DMS53 treated with DMSO at 0.1 percent for 48 hours (cell line): ENCODE results near the gene ENDOV.

Experiments used
- DNase-seq: peaks from one replicate; lab custom pipeline; 2025; ENCODE audit not compliant: unreplicated experiment; lab: John Stamatoyannopoulos, UW

ENDOV gene

DNA sequence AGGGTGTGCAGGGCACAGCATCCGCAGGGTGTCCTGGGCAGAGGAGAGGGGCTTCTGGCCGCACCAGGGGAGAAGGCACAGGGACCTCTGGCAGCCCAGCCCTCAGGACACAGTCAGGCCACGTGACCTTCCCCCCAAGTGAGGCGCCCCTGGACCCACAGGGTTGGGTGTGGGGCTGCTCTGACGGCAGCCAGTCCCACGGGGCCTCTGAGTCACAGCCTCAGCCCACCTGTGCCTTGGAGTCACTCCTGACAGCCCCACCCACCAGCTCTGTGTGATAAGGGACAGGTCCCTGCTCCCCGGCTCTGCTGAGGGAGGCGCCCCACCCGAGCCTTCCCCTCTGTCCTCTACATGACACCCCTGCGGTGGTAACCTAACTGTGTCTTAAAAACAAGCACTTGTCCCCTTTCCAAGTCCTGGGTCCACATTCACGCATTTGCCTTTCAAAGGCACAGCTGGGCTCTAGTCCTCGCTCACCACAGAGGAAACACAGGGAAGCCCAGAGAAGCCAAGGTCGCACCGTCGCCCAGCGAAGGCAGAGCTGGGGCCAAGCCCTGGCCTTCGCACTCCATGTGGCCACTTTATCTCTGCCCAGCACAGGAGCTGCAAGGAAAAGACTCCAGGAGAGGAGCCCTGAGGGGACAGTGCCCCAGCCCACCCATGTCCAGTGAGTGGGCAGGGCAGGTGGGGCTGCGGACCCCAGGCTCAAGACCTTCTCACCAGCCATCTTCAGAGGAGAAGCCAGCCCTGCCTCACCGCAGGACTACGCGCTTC lies 66.5 kb downstream of the ENDOV start:
- DNase-seq, result no peak

DNA sequence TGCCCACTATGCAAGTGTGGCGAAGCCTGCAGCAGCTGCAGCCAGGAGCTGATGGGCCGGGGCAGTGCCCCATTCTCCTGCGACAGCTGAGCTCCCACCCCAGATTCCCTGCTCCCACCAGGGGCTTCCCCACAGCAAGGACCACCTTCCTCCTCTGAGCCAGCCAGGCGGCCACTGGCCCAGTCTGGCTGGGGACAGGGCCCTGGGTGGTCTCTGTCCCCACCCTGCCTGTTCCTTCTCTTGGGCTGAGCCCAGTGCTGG lies 67.0 kb downstream of the ENDOV start:
- DNase-seq, result no peak

DNA sequence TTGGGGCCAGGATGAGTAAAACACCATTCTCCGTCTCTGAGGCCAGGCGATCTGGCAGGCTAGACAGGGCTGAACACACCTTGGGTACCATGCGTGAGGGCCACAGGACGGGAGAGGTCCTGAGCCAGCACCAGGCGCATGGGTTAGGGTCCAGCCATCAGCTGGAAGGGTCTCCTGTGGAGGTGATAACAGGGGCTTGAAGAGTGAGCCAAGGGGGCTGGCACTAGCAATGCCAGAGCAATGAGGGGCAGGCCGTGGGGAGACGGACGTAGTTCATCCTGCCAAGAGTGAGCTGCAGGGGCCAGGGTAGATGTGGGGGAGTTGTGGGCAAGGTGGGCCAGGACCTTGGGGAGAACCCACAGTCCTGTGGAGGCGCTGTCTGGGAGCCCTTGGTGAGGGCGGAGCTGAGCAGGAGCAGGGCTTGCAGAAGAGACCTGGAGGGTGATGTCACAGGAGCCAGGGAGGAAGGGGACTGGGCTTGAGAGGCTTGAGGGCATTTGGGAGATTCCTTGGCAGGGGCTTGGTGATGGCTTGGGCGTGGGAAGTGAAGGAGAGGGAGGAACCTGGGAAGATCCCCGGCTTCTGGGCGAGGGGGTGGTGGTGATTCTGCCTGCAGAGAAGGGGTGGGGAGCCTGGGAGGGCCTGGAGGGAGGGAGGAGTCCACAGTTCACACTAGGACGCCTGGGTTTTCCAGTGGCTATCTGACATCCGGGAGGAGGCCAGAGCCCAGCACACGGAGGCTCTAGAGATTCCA lies 67.8 kb downstream of the ENDOV start:
- DNase-seq, result no peak

- DNase-seq, result no peak
These were observed 70.9 kb downstream of the ENDOV start for GRCh38 chr17:80485846-80486245.

- no peak for DNase-seq
These were observed 71.7 kb downstream of the ENDOV start for GRCh38 chr17:80486692-80487091.

GRCh38 chr17:80487511-80487910 lies 72.5 kb downstream of the ENDOV start:
- DNase-seq, result no peak
